ENCODE results near the gene CYBC1.

- no peak for TF ChIP-seq POLR2A (IDR thresholded peaks at IDR 0.05)
- no peak for TF ChIP-seq CTCF (IDR thresholded peaks at IDR 0.05)
Measured at GRCh38 chr17:82442643-82443464, 7.7 kb downstream of the CYBC1 start.

Data from heart left ventricle (tissue), 13 donors.